H9 (cell line): ENCODE results near the gene CDH19. TPM values are rescaled to one million over a fixed set of nuclear protein-coding genes. Genes with fewer than 3 reads are reported as not detected.

Experiments
- DNase-seq: peaks from one replicate; pipeline ENCODE4 v3.0.0-alpha.2; 2017
- H2AFZ ChIP-seq: one replicate; pipeline ENCODE4 v1.6.1; 2013; ENCODE audit warnings: mild to moderate bottlenecking, low read length, control low read depth, moderate library complexity
- H2AK5ac ChIP-seq: 2 replicates; pipeline ENCODE4 v1.6.1; 2013; ENCODE audit warnings: low read length, control low read depth, mixed read lengths; ENCODE audit not compliant: insufficient read length
- H2BK120ac ChIP-seq: one replicate; pipeline ENCODE4 v1.6.1; 2013; ENCODE audit warnings: low read depth, mild to moderate bottlenecking, low read length, control low read depth, inconsistent platforms; ENCODE audit not compliant: poor library complexity, severe bottlenecking
- H2BK12ac ChIP-seq: 2 replicates; pipeline ENCODE4 v1.6.1; 2013; ENCODE audit warnings: low read length, control low read depth, mixed read lengths, low read depth; ENCODE audit not compliant: insufficient read length
- H2BK15ac ChIP-seq: 2 replicates; pipeline ENCODE4 v1.6.1; 2013; ENCODE audit warnings: low read depth, low read length, control low read depth
- H2BK20ac ChIP-seq: one replicate; pipeline ENCODE4 v1.6.1; 2013; ENCODE audit warnings: low read depth, mild to moderate bottlenecking, low read length, control low read depth, inconsistent platforms; ENCODE audit not compliant: poor library complexity, severe bottlenecking
- H2BK5ac ChIP-seq: 2 replicates; pipeline ENCODE4 v1.6.1; 2013; ENCODE audit warnings: low read length, control low read depth, mixed read lengths; ENCODE audit not compliant: insufficient read length
- H3K14ac ChIP-seq: 2 replicates; pipeline ENCODE4 v1.6.1; 2013; ENCODE audit warnings: low read length, control low read depth; ENCODE audit not compliant: insufficient read depth
- H3K18ac ChIP-seq: 2 replicates; pipeline ENCODE4 v1.6.1; 2013; ENCODE audit warnings: low read depth, mild to moderate bottlenecking, mixed read lengths, low read length, control low read depth; ENCODE audit not compliant: insufficient read length
- H3K23ac ChIP-seq: 2 replicates; pipeline ENCODE4 v1.6.1; 2013; ENCODE audit warnings: low read length, control low read depth, mixed read lengths, low read depth; ENCODE audit not compliant: insufficient read length
- H3K23me2 ChIP-seq: 2 replicates; pipeline ENCODE4 v1.6.1; 2013; ENCODE audit warnings: low read depth, mild to moderate bottlenecking, mixed read lengths, low read length, control low read depth; ENCODE audit not compliant: insufficient read length, poor library complexity, severe bottlenecking
- H3K27ac ChIP-seq: 2 replicates; pipeline ENCODE4 v1.5.1; 2013; ENCODE audit warnings: low read length, control low read depth, mixed read lengths, low read depth; ENCODE audit not compliant: insufficient read length
- H3K27me3 ChIP-seq: 2 replicates; pipeline ENCODE4 v1.6.1; 2013; ENCODE audit warnings: low read length, control low read depth, inconsistent platforms; ENCODE audit not compliant: insufficient read depth
- H3K4ac ChIP-seq: 2 replicates; pipeline ENCODE4 v1.6.1; 2013; ENCODE audit warnings: low read depth, mild to moderate bottlenecking, control low read depth, inconsistent platforms, low read length, moderate library complexity
- H3K4me1 ChIP-seq: 2 replicates; pipeline ENCODE4 v1.6.1; 2013; ENCODE audit warnings: low read length, control low read depth, inconsistent platforms; ENCODE audit not compliant: insufficient read depth
- H3K4me2 ChIP-seq: 2 replicates; pipeline ENCODE4 v1.6.1; 2013; ENCODE audit warnings: low read length, control low read depth, mixed read lengths; ENCODE audit not compliant: insufficient read length, insufficient read depth
- H3K56ac ChIP-seq: 2 replicates; pipeline ENCODE4 v1.6.1; 2013; ENCODE audit warnings: low read depth, mild to moderate bottlenecking, mixed read lengths, low read length, control low read depth; ENCODE audit not compliant: insufficient read length
- H3K79me1 ChIP-seq: 2 replicates; pipeline ENCODE4 v1.6.1; 2013; ENCODE audit warnings: low read depth, mild to moderate bottlenecking, moderate library complexity, low read length, control low read depth, inconsistent platforms; ENCODE audit not compliant: insufficient read depth, poor library complexity, severe bottlenecking
- H3K79me2 ChIP-seq: 2 replicates; pipeline ENCODE4 v1.6.1; 2013; ENCODE audit warnings: low read length, control low read depth, inconsistent platforms; ENCODE audit not compliant: insufficient read depth
- H3K9ac ChIP-seq: 2 replicates; pipeline ENCODE4 v1.6.1; 2013; ENCODE audit warnings: low read length, control low read depth, mixed read lengths; ENCODE audit not compliant: insufficient read length; ENCODE audit errors: extremely low read depth
- H3K9me3 ChIP-seq: one replicate; pipeline ENCODE4 v1.6.1; 2013; ENCODE audit warnings: low read depth, low read length, inconsistent platforms; ENCODE audit not compliant: control insufficient read depth
- H3T11ph ChIP-seq: one replicate; pipeline ENCODE4 v1.6.1; 2013; ENCODE audit warnings: mild to moderate bottlenecking, low read length, control low read depth, inconsistent platforms
- H4K20me1 ChIP-seq: one replicate; pipeline ENCODE4 v1.6.1; 2013; ENCODE audit not compliant: control insufficient read depth, insufficient read length, insufficient read depth
- H4K5ac ChIP-seq: 2 replicates; pipeline ENCODE4 v1.6.1; 2013; ENCODE audit warnings: low read depth, mild to moderate bottlenecking, mixed read lengths, low read length, control low read depth; ENCODE audit not compliant: insufficient read length
- H4K8ac ChIP-seq: replicated peaks from 2 replicates; pipeline ENCODE4 v1.6.1; 2013; ENCODE audit warnings: low read length, control low read depth, mixed read lengths, low read depth; ENCODE audit not compliant: insufficient read length
- H4K91ac ChIP-seq: 2 replicates; pipeline ENCODE4 v1.6.1; 2013; ENCODE audit warnings: low read depth, mild to moderate bottlenecking, moderate library complexity, mixed read lengths, low read length, control low read depth; ENCODE audit not compliant: insufficient read length
- H3K27ac Mint-ChIP-seq, 3 experiments: 2 replicates in 2 of 3; 3 replicates in 1 of 3; pipeline ENCODE4 v1.8.0; 2020 to 2021; ENCODE audit warnings: mixed read lengths in 3 of 3, mild to moderate bottlenecking in 1 of 3, moderate library complexity in 1 of 3
- H3K27me3 Mint-ChIP-seq: 2 replicates; pipeline ENCODE4 v1.8.0; 2021; ENCODE audit warnings: low read depth, mild to moderate bottlenecking, moderate library complexity, mixed read lengths
- H3K36me3 Mint-ChIP-seq, 3 experiments: 2 replicates in 2 of 3; 3 replicates in 1 of 3; pipeline ENCODE4 v1.8.0; 2020 to 2021; ENCODE audit warnings: low read depth in 3 of 3, mixed read lengths in 3 of 3; ENCODE audit not compliant: insufficient read depth in 1 of 3
- H3K4me1 Mint-ChIP-seq, 2 experiments: 2 replicates each; pipeline ENCODE4 v1.8.0; 2020; ENCODE audit warnings: mixed read lengths in 2 of 2
- H3K4me3 Mint-ChIP-seq, 2 experiments: 2 replicates in 1 of 2; 3 replicates in 1 of 2; pipeline ENCODE4 v1.8.0; 2020 to 2021; ENCODE audit warnings: mild to moderate bottlenecking in 2 of 2, mixed read lengths in 2 of 2, moderate library complexity in 1 of 2
- H3K9me3 Mint-ChIP-seq, 2 experiments: 2 replicates in 1 of 2; 3 replicates in 1 of 2; pipeline ENCODE4 v1.8.0; 2020; ENCODE audit warnings: mild to moderate bottlenecking in 2 of 2, mixed read lengths in 2 of 2, moderate library complexity in 1 of 2
- CTCF ChIP-seq: fragments of 200-600 bp; sonication (generic); conservative IDR thresholded peaks from 3 replicates; pipeline ENCODE4 v1.8.0; 2021; ENCODE audit warnings: antibody characterized with exemption, mild to moderate bottlenecking
- WGBS: extraction: QIAGEN DNeasy Blood & Tissue Kit; methylation state at CpG from one replicate; pipeline ENCODE4 v1.1.7; 2013; ENCODE audit warnings: missing lambda C conversion rate, low lambda C conversion rate, mixed read lengths; ENCODE audit not compliant: insufficient read length; ENCODE audit errors: extremely low coverage; 5-methylcytosine and 5-hydroxymethylcytosine counted together
- total RNA-seq: library from RNA; stranded (reverse); gene quantifications from 2 replicates; pipeline ENCODE4 v1.2.1, GENCODE V29; 2021

The CDH19 gene
- total RNA-seq, 1 experiment from 2014 or later = not detected

GRCh38 chr18:66495844-66496243 is 108.0 kb downstream of the CDH19 start:
- H2BK15ac ChIP-seq = no peak overlapping the region
- WGBS = no CpG with 5 or more reads among the region's 3 CpGs
- H3K27me3 Mint-ChIP-seq = no peaks in the 10 kb centered on the region

More at GRCh38 chr18:66495844-66496243, 108.0 kb downstream of the CDH19 start:
- no peak overlapping the region for H3K27ac ChIP-seq
- no peaks in the 10 kb centered on the region for H3K23me2 ChIP-seq
- no peak overlapping the region for H2AK5ac ChIP-seq
- H3K4me1 Mint-ChIP-seq = no peaks in the 10 kb centered on the region
- no peak overlapping the region for H3T11ph ChIP-seq
- no peaks in the 10 kb centered on the region for H3K27me3 ChIP-seq
- no peak overlapping the region for H3K14ac ChIP-seq
- no peak overlapping the region for H4K91ac ChIP-seq
- no peak overlapping the region for H2AFZ ChIP-seq
- H3K4me3 Mint-ChIP-seq = no peak overlapping the region
- H3K4me1 ChIP-seq = no peaks in the 10 kb centered on the region
- no peaks in the 10 kb centered on the region for H3K79me1 ChIP-seq
- no peaks in the 10 kb centered on the region for H3K79me2 ChIP-seq
- peak; percentile 84 for TF ChIP-seq CTCF
- H2BK12ac ChIP-seq = no peak overlapping the region
- no peak overlapping the region for H2BK120ac ChIP-seq
- no peak overlapping the region for H3K27ac Mint-ChIP-seq
- no peak overlapping the region for H2BK20ac ChIP-seq
- no peak overlapping the region for H3K56ac ChIP-seq
- no peak overlapping the region for H3K18ac ChIP-seq
- no peak overlapping the region for H3K4ac ChIP-seq
- no peak overlapping the region for H4K5ac ChIP-seq
- H3K9me3 Mint-ChIP-seq = no peaks in the 10 kb centered on the region
- H3K4me2 ChIP-seq = no peak overlapping the region
- H3K23ac ChIP-seq = no peak overlapping the region
- DNase-seq = peak; percentile 69
- H4K8ac ChIP-seq = no peak overlapping the region
- no peak overlapping the region for H3K9ac ChIP-seq
- no peaks in the 10 kb centered on the region for H4K20me1 ChIP-seq
- H3K36me3 Mint-ChIP-seq = no peaks in the 10 kb centered on the region
- H3K9me3 ChIP-seq = no peaks in the 10 kb centered on the region
- H2BK5ac ChIP-seq = no peak overlapping the region
